Kidney epithelial cell (primary cell): Measurements from ENCODE around the gene IZUMO2. TPM values are rescaled to one million over a fixed set of nuclear protein-coding genes. Genes with fewer than 3 reads are reported as not detected.

Source experiments
- DNase-seq: peaks from one replicate; pipeline ENCODE4 v3.0.0-alpha.2; 2010; ENCODE audit warnings: low read depth
- H3K27me3 ChIP-seq: 2 replicates; pipeline ENCODE4 v1.6.0; 2011; ENCODE audit warnings: low read length; ENCODE audit not compliant: control insufficient read depth, insufficient read depth
- H3K36me3 ChIP-seq: 2 replicates; pipeline ENCODE4 v1.5.1; 2011; ENCODE audit warnings: low read length; ENCODE audit not compliant: control insufficient read depth, insufficient read depth
- H3K4me3 ChIP-seq: 2 replicates; pipeline ENCODE4 v1.5.1; 2011; ENCODE audit warnings: low read depth, mild to moderate bottlenecking, control low read depth, low read length
- total RNA-seq: library from RNA; depleted of rRNA; stranded (reverse); fragments of >200 nt; gene quantifications from 2 replicates; pipeline ENCODE4 v1.2.3, GENCODE V29; 2015
- TF ChIP-seq, protein P1 (sequence below): IDR thresholded peaks from 2 replicates; pipeline ENCODE4 v1.5.1; 2011; ENCODE audit warnings: mild to moderate bottlenecking, moderate library complexity, low read length, control low read depth, inconsistent platforms; ENCODE audit not compliant: insufficient read depth, poor library complexity, severe bottlenecking

The IZUMO2 gene
- total RNA-seq, 1 donor from 2014 or later = not detected

DNA sequence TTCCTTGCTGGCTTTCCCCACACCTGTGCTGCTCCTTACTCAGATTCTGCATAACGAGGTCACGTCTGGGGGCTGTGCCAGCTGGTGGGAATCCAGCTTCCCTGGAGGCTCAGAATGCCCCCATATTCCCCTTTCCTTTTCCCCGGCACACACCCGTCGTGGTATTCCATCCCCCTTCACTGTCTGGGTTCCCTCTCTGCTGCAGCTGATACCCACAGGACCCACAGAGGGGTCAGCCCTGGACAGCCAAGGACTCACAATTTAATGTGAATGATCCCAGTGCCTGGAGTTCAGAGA, 36.1 kb upstream of the IZUMO2 start:
- H3K27me3 ChIP-seq = peaks cover 20% of the 10 kb centered on the region
- H3K4me3 ChIP-seq = no peak overlapping the region
- no peaks in the 10 kb centered on the region for H3K36me3 ChIP-seq
- DNase-seq = no peak
- TF ChIP-seq, protein P1, sequence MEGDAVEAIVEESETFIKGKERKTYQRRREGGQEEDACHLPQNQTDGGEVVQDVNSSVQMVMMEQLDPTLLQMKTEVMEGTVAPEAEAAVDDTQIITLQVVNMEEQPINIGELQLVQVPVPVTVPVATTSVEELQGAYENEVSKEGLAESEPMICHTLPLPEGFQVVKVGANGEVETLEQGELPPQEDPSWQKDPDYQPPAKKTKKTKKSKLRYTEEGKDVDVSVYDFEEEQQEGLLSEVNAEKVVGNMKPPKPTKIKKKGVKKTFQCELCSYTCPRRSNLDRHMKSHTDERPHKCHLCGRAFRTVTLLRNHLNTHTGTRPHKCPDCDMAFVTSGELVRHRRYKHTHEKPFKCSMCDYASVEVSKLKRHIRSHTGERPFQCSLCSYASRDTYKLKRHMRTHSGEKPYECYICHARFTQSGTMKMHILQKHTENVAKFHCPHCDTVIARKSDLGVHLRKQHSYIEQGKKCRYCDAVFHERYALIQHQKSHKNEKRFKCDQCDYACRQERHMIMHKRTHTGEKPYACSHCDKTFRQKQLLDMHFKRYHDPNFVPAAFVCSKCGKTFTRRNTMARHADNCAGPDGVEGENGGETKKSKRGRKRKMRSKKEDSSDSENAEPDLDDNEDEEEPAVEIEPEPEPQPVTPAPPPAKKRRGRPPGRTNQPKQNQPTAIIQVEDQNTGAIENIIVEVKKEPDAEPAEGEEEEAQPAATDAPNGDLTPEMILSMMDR = no peak

DNA sequence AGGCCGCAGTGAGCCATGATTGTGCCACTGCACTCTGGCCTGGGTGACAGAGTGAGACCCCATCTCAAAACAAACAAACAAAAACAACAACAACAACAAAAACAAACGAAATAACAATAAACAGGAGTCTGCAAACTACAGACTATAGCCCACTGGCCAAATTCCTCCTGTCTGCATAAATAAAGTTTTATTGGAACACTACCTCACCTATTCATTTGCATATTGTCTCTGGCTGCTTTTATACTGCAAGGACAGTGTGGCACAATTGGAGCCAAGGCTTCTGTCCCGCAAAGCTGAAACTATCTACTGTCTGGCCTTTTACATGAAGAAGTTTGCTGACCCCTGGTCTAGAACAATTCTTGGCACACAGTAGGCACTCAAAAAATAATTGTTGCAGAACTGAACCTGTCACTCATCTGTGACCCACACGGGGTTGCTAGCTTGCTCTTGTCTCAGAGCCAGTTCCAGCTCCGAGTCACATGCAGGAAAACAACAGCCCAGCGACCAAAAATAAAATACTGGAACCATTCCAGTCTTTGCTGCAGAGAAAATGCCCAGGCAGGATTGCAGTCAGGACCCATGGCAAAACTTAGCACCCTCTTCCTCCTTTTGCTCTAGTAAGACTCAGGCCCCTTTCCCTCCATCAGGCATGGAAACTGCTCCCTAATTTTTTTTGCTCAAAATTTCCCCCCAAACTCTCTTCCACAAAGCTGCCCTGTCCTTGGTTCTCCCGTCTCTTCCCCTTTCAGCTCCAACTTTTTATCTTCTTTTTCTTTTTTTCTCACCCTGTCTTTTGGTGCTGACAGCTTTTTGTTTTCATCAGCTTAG, 35.6 kb upstream of the IZUMO2 start:
- TF ChIP-seq, protein P1 = no peak
- H3K4me3 ChIP-seq = no peak overlapping the region

DNA sequence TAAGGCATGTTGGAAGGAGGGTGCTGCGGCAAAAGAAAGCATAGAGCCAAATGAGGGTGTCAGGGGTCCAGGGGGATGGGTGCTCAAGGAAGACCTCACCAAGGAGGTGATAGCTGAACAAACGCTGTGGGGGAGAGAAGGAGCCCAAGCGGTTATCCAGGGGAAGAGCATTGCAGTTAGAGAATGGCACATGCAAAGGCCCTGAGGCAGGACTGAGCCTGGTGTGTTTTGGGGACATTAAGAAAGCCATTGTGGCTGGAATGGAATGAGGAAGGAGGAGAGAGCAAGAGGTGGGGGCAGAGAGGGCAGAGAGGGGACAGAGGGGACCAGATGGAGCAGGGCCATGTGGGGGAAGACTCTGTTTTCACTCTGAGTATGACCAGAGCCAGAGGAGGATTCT, 34.3 kb upstream of the IZUMO2 start:
- H3K27me3 ChIP-seq = peaks cover 4% of the 10 kb centered on the region
- TF ChIP-seq, protein P1 = no peak
- DNase-seq = no peak
- H3K36me3 ChIP-seq = no peaks in the 10 kb centered on the region
- H3K4me3 ChIP-seq = no peak overlapping the region

More for the DNA sequence above, 35.6 kb upstream of the IZUMO2 start:
- no peak for DNase-seq
- Histone ChIP-seq H3K36me3 (no peaks in the 10 kb centered on the region), H3K27me3 (peaks cover 14% of the 10 kb centered on the region)

- Histone ChIP-seq H3K36me3 (no peaks in the 10 kb centered on the region), H3K4me3 (no peak overlapping the region), H3K27me3 (peaks cover 4% of the 10 kb centered on the region)
- DNase-seq = no peak
- TF ChIP-seq, protein P1 = no peak
These were observed 33.3 kb upstream of the IZUMO2 start for GRCh38 chr19:50196322-50196932.

DNA sequence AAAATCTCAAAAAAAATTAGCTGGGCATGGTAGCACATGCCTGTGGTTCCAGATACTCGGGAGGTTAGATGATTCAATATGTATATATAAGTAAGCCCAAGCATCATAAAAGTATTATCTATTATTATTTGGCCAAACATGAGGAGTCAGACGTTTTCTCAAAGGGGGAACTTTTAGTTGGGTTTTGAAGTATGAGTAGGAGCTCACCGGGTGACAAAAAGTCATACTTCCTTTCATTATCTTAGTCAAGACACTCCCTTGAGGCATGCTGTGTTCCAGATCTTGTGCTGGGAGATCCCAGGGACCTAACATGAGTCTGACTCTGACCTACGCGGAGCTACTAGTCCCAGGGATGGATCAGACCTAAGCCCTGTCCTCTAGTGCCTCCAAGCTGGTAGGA, 32.1 kb upstream of the IZUMO2 start:
- Histone ChIP-seq H3K4me3 (no peak overlapping the region), H3K27me3 (peaks cover 4% of the 10 kb centered on the region), H3K36me3 (no peaks in the 10 kb centered on the region)
- no peak for DNase-seq
- TF ChIP-seq, protein P1 = no peak
